ENCODE results near the gene CD99. TPM values are rescaled to one million over a fixed set of nuclear protein-coding genes. Genes with fewer than 3 reads are reported as not detected.

CD99 gene
- total and polyA plus RNA-seq, 2 donors (not counting 1 experiment from before 2014, with no cell fraction given) = 177 to 551 TPM

- Histone ChIP-seq H4K20me1 (ENCODE audit: control insufficient read depth, extremely low read depth, insufficient read depth, low read length) (no peaks in the 10 kb centered on the region), H3K9me3 (ENCODE audit: control insufficient read depth, insufficient read depth, low read depth, low read length) (no peaks in the 10 kb centered on the region), H3K36me3 (ENCODE audit: control insufficient read depth, insufficient read depth, low read length) (no peaks in the 10 kb centered on the region), H3K4me1 (ENCODE audit: control insufficient read depth, extremely low read depth, insufficient read depth, low read length) (peaks cover 12% of the 10 kb centered on the region), H3K4me2 (ENCODE audit: extremely low read depth, insufficient read depth, low read length) (peak overlapping the region; percentile 80), H2AFZ (ENCODE audit: low read length) (peak overlapping the region; percentile 51), H3K4me3 (replicated peaks in 1 of 4; ENCODE audit: control extremely low read depth in 1 of 4, insufficient read depth in 1 of 4, low read depth in 3 of 4, low read length in 4 of 4) (peak overlapping the region; percentile 80 to 95 (median 86)), H3K9ac (ENCODE audit: insufficient read depth, low read length) (peak overlapping the region; percentile 86), H3K27ac (ENCODE audit: insufficient read depth, low read length) (peak overlapping the region; percentile 73), H3K27me3 (ENCODE audit: control insufficient read depth, insufficient read depth, low read length) (no peaks in the 10 kb centered on the region), H3K79me2 (ENCODE audit: control insufficient read depth, insufficient read depth, low read length) (peaks cover 51% of the 10 kb centered on the region)
- TF ChIP-seq EZH2 (IDR thresholded peaks at IDR 0.05; ENCODE audit: low read length, missing control alignments) (no peak), CTCF (conservative IDR thresholded peaks at IDR 0.05 in 1 of 2, IDR thresholded peaks at IDR 0.05 in 1 of 2; ENCODE audit: low read depth in 1 of 2, low read length in 2 of 2) (no peak)
- peak; percentile 47 to 61 for DNase-seq (ENCODE audit: low read depth in 2 of 2)
Measured at GRCh38 chrX:2691543-2692220, 587 bp downstream of the CD99 start.

- Histone ChIP-seq H4K20me1 (ENCODE audit: control insufficient read depth, extremely low read depth, insufficient read depth, low read length) (no peaks in the 10 kb centered on the region), H3K4me1 (ENCODE audit: control insufficient read depth, extremely low read depth, insufficient read depth, low read length) (peaks cover 19% of the 10 kb centered on the region), H3K36me3 (ENCODE audit: control insufficient read depth, insufficient read depth, low read length) (no peaks in the 10 kb centered on the region), H3K4me2 (ENCODE audit: extremely low read depth, insufficient read depth, low read length) (peak overlapping the region; percentile 80), H2AFZ (ENCODE audit: low read length) (peak overlapping the region; percentile 51), H3K79me2 (ENCODE audit: control insufficient read depth, insufficient read depth, low read length) (peaks cover 58% of the 10 kb centered on the region), H3K9me3 (ENCODE audit: control insufficient read depth, insufficient read depth, low read depth, low read length) (no peaks in the 10 kb centered on the region), H3K4me3 (replicated peaks in 1 of 4; ENCODE audit: control extremely low read depth in 1 of 4, insufficient read depth in 1 of 4, low read depth in 3 of 4, low read length in 4 of 4) (peak overlapping the region; percentile 80 to 95 (median 86)), H3K27ac (ENCODE audit: insufficient read depth, low read length) (peak overlapping the region; percentile 73), H3K9ac (ENCODE audit: insufficient read depth, low read length) (peak overlapping the region; percentile 86), H3K27me3 (ENCODE audit: control insufficient read depth, insufficient read depth, low read length) (no peaks in the 10 kb centered on the region)
- no peak for TF ChIP-seq EZH2 (IDR thresholded peaks at IDR 0.05; ENCODE audit: low read length, missing control alignments)
- TF ChIP-seq CTCF (conservative IDR thresholded peaks at IDR 0.05 in 1 of 2, IDR thresholded peaks at IDR 0.05 in 1 of 2; ENCODE audit: low read depth in 1 of 2, low read length in 2 of 2) = no peak
- DNase-seq (ENCODE audit: low read depth in 2 of 2) = peak; percentile 63 to 85
Measured at GRCh38 chrX:2692221-2693112, 1.4 kb downstream of the CD99 start.

Data from fibroblast of lung (primary cell).